ENCODE data around the gene ALK.

Gene ALK

GRCh38 chr2:29397713-29398112, 523.7 kb downstream of the ALK start:
- no peak for TF ChIP-seq CTCF (IDR thresholded peaks at IDR 0.05; ENCODE audit: borderline replicate concordance, insufficient read depth, low read depth, low read length)
- H3K4me3 ChIP-seq (ENCODE audit: low read depth, low read length) = no peak overlapping the region

GRCh38 chr2:29397039-29397438, 524.3 kb downstream of the ALK start:
- TF ChIP-seq CTCF (IDR thresholded peaks at IDR 0.05; ENCODE audit: borderline replicate concordance, insufficient read depth, low read depth, low read length) = no peak
- H3K4me3 ChIP-seq (ENCODE audit: low read depth, low read length) = no peak overlapping the region

GRCh38 chr2:29394981-29395350, 526.4 kb downstream of the ALK start:
- no peak overlapping the region for H3K4me3 ChIP-seq (ENCODE audit: low read depth, low read length)
- TF ChIP-seq CTCF (IDR thresholded peaks at IDR 0.05; ENCODE audit: borderline replicate concordance, insufficient read depth, low read depth, low read length) = no peak

GRCh38 chr2:29394311-29394980, 526.9 kb downstream of the ALK start:
- TF ChIP-seq CTCF (IDR thresholded peaks at IDR 0.05; ENCODE audit: borderline replicate concordance, insufficient read depth, low read depth, low read length) = no peak
- no peak overlapping the region for H3K4me3 ChIP-seq (ENCODE audit: low read depth, low read length)

- H3K4me3 ChIP-seq (ENCODE audit: low read depth, low read length) = no peak overlapping the region
- no peak for TF ChIP-seq CTCF (IDR thresholded peaks at IDR 0.05; ENCODE audit: borderline replicate concordance, insufficient read depth, low read depth, low read length)
These were observed 527.7 kb downstream of the ALK start for GRCh38 chr2:29393676-29394075.

- no peak for TF ChIP-seq CTCF (IDR thresholded peaks at IDR 0.05; ENCODE audit: borderline replicate concordance, insufficient read depth, low read depth, low read length)
These were observed 528.6 kb downstream of the ALK start for GRCh38 chr2:29392774-29393173.

GRCh38 chr2:29390136-29390535, 531.2 kb downstream of the ALK start:
- no peak for TF ChIP-seq CTCF (IDR thresholded peaks at IDR 0.05; ENCODE audit: borderline replicate concordance, insufficient read depth, low read depth, low read length)
- H3K4me3 ChIP-seq (ENCODE audit: low read depth, low read length) = no peak overlapping the region

More at GRCh38 chr2:29392774-29393173, 528.6 kb downstream of the ALK start:
- H3K4me3 ChIP-seq (ENCODE audit: low read depth, low read length) = no peak overlapping the region
